Heart right ventricle (tissue), 16 donors: Measurements from ENCODE around the gene GPX2. TPM values are rescaled to one million over a fixed set of nuclear protein-coding genes. Genes with fewer than 3 reads are reported as not detected.

Source experiments
- ATAC-seq, 8 donors: fragments of 200-7000 bp; cut with Tn5 transposase; one replicate each; pipeline ENCODE4 v1.9.1; 2020; ENCODE audit warnings: mild to moderate bottlenecking in 8 of 8, moderate library complexity in 8 of 8, moderate number of reproducible peaks in 1 of 8
- DNase-seq, 2 donors: peaks; one replicate each; pipeline ENCODE4 v3.0.0-alpha.2; 2020
- H3K27ac ChIP-seq, 10 donors: fragments of 200-600 bp; sonication (generic) in 2 of 10; one replicate each; pipeline versions ENCODE4 v1.5.0 to v1.8.0; 2020 to 2022; ENCODE audit warnings: mild to moderate bottlenecking in 3 of 10
- H3K27me3 ChIP-seq, 7 donors: fragments of 200-600 bp; one replicate each; pipeline ENCODE4 v1.8.0; 2021 to 2022; ENCODE audit warnings: mild to moderate bottlenecking in 2 of 7
- H3K36me3 ChIP-seq, 9 donors: fragments of 200-600 bp; sonication (generic) in 1 of 9; one replicate each; pipeline versions ENCODE4 v1.5.0 to v1.8.0; 2020 to 2022; ENCODE audit warnings: mild to moderate bottlenecking in 2 of 9
- H3K4me1 ChIP-seq, 9 donors: fragments of 200-600 bp; sonication (generic) in 1 of 9; one replicate each; pipeline versions ENCODE4 v1.5.0 to v1.8.0; 2020 to 2022; ENCODE audit warnings: mild to moderate bottlenecking in 4 of 9
- H3K4me3 ChIP-seq, 10 donors: fragments of 200-600 bp; sonication (generic) in 2 of 10; one replicate each; pipeline versions ENCODE4 v1.5.0 to v1.8.0; 2020 to 2022; ENCODE audit warnings: mild to moderate bottlenecking in 7 of 10, moderate library complexity in 2 of 10
- H3K9me3 ChIP-seq, 11 donors: fragments of 200-600 bp in 10 of 11; sonication (generic) in 2 of 11; one replicate each; pipeline versions ENCODE4 v1.5.0 to v1.8.0; 2013 to 2022; ENCODE audit warnings: mild to moderate bottlenecking in 2 of 11, control low read depth in 1 of 11, moderate library complexity in 1 of 11
- CTCF ChIP-seq, 9 donors: fragments of 200-600 bp; sonication (generic) in 2 of 9; IDR thresholded peaks; one replicate each; pipeline versions ENCODE4 v1.5.0 to v1.8.0; 2021 to 2022; ENCODE audit warnings: antibody characterized with exemption in 9 of 9, mild to moderate bottlenecking in 5 of 9, moderate library complexity in 1 of 9
- WGBS, 2 donors: extraction: QIAGEN DNeasy Blood & Tissue Kit; methylation state at CpG; one replicate each; pipeline ENCODE4 v1.1.7; 2013; ENCODE audit warnings: inconsistent platforms in 1 of 2; 5-methylcytosine and 5-hydroxymethylcytosine counted together
- intact Hi-C, 10 donors: fragments of 100-400 bp; cut with DNase I; formaldehyde crosslinking; loops; one replicate each; pipeline versions ENCODE4 v1.11.1 to v1.14.2; 2022
- long read RNA-seq, 3 donors: library from polyadenylated mRNA; unstranded; transcript quantifications; one replicate each; pipeline ENCODE4 v2.0.0, GENCODE V29; 2020 to 2021
- polyA plus RNA-seq, 2 donors: library from polyadenylated mRNA; stranded (reverse); fragments of 200-250 nt; gene quantifications; one replicate each; pipeline ENCODE4 v1.2.3, GENCODE V29; 2013
- total RNA-seq, 10 donors: library from RNA; stranded (reverse); fragmentation: NEBNext Ultra II Directional in 3 of 10; extraction: Animal tissue kit (Norgen Biotek cat#: 25700) in 3 of 10; gene quantifications; one replicate each; pipeline versions ENCODE4 v1.2.1 to v1.2.4, GENCODE V29; 2021 to 2023
- donor health status: Arrhythmogenic right ventricular cardiomyopathy.
- donor health status: ischemic (EF 13 %, LVEDD 7.1; RV severe dilation, severe dysfunction).
- donor health status: healthy with polysubstance abuse.
- donor health status: DM: no; HTN: yes; CAD: no.
- donor health status: DM: no; HTN: no; CAD: no.
- donor health status: ischemic (EF 25% LVEDD 6.9; RV normal size, moderate dysfunction).
- donor health status: ischemic (EF 25% LVEDD 5.7; RV mildly dilated, moderate dysfunction).
- donor health status: healthy.
- donor health status: DM: yes; HTN: yes; CAD: no.
- donor health status: Ischemic cardiomyopathy.
- donor health status: ischemic (EF 35%, LVEDD 5.7; RV mildly dilated, moderate dysfunction).
- donor health status: nonischemic (EF 11% LVEDD 7.7; RV severe dilation, severe dysfunction).
- donor health status: DM: yes; HTN: yes; CAD: no.
- donor health status: PGD.
- donor health status: ischemic (EF 29% LVEDD 5.4; RV normal size, mild dysfunction).
- donor health status: nonischemic (EF 23%, LVEDD 6.1; RV moderate dilation, normal function).

Gene GPX2
- total RNA-seq (not detected), polyA plus RNA-seq (not detected)
- long read RNA-seq, donor 1, result 0 reads
- long read RNA-seq, donor 2, result 0 reads
- long read RNA-seq, donor 3, result 0 reads

GRCh38 chr14:64942531-64943111 lies at the start of gene GPX2:
Gene GPX2, minus strand, starts transcription at chr14:64942745. Its CDS starts 19 bp downstream, at chr14:64942726.
- DNase-seq (no peak), ATAC-seq (no peak)
- Histone ChIP-seq H3K27me3 (no peaks in the 10 kb centered on the region), H3K4me1 (peaks cover 0 to 11% (median under 1%) of the 10 kb centered on the region in 9 donors), H3K4me3 (no peak within 1 kb of the TSS), H3K9me3 (no peaks in the 10 kb centered on the region), H3K36me3 (peaks cover 0 to 80% (median 0%) of the 10 kb centered on the region in 9 donors), H3K27ac (no peak within 1 kb of the TSS)
- 89% methylated on average over 13 of the region's 13 CpGs for WGBS, 2 donors
- no peak for TF ChIP-seq CTCF (IDR thresholded peaks at IDR 0.05)
- intact Hi-C loops, result no loop called here

- WGBS, 2 donors, result 93 to 95% methylated on average over 4 of the region's 4 CpGs
- TF ChIP-seq CTCF (IDR thresholded peaks at IDR 0.05), result no peak
- Histone ChIP-seq H3K4me1 (peaks cover 5 to 62% (median 20%) of the 10 kb centered on the region in 9 donors), H3K27me3 (no peaks in the 10 kb centered on the region), H3K27ac (peak overlapping the region in 1 of 10 donors; percentile 23), H3K36me3 (no peaks in the 10 kb centered on the region), H3K4me3 (no peak overlapping the region), H3K9me3 (no peaks in the 10 kb centered on the region)
- DNase-seq, result no peak
- intact Hi-C loops, result no loop called here
- ATAC-seq, result no peak
Measured at GRCh38 chr14:64990939-64991338, 48.4 kb upstream of the GPX2 start.

- ATAC-seq, result no peak
- no peak for TF ChIP-seq CTCF (IDR thresholded peaks at IDR 0.05)
- Histone ChIP-seq H3K9me3 (no peaks in the 10 kb centered on the region), H3K4me1 (peaks cover 5 to 62% (median 20%) of the 10 kb centered on the region in 9 donors), H3K4me3 (no peak overlapping the region), H3K27me3 (no peaks in the 10 kb centered on the region), H3K36me3 (no peaks in the 10 kb centered on the region), H3K27ac (peak overlapping the region in 1 of 10 donors; percentile 23)
- 62 to 69% methylated on average over 3 of the region's 3 CpGs for WGBS, 2 donors
- no peak for DNase-seq
- intact Hi-C loops, result no loop called here
Measured at GRCh38 chr14:64990296-64990695, 47.8 kb upstream of the GPX2 start.

GRCh38 chr14:64987438-64987767 lies 44.9 kb upstream of the GPX2 start:
- no peak for TF ChIP-seq CTCF (IDR thresholded peaks at IDR 0.05)
- intact Hi-C loops, result loop anchor here in 8 of 10 donors (2.0 to 10.0 kb wide), 12 partner anchors 33 to 837 kb away; partner anchors contain the start of genes CHURC1 (in 3 of the 8), MAX (in 2 of the 8) and FUT8 (in 1 of the 8)
- H3K9me3 ChIP-seq, result no peaks in the 10 kb centered on the region

More at GRCh38 chr14:64987438-64987767, 44.9 kb upstream of the GPX2 start:
- 0% methylated on average over 8 of the region's 8 CpGs for WGBS, 2 donors
- no peaks in the 10 kb centered on the region for H3K36me3 ChIP-seq
- peaks cover 5 to 50% (median 20%) of the 10 kb centered on the region in 9 donors for H3K4me1 ChIP-seq
- no peaks in the 10 kb centered on the region for H3K27me3 ChIP-seq
- peak overlapping the region; percentile 9 to 94 (median 87) for H3K27ac ChIP-seq
- H3K4me3 ChIP-seq, result peak overlapping the region; percentile 54 to 94 (median 80)
- ATAC-seq, result no peak
- DNase-seq, result no peak
